GM21717 (cell line): Measurements from ENCODE around the gene RENBP.

Experiments used
- ATAC-seq: cut with Tn5 transposase; IDR thresholded peaks from one replicate; pipeline ENCODE4 v1.9.1; 2021; ENCODE audit warnings: mild to moderate bottlenecking, moderate library complexity; ENCODE audit not compliant: unreplicated experiment

The RENBP gene

DNA sequence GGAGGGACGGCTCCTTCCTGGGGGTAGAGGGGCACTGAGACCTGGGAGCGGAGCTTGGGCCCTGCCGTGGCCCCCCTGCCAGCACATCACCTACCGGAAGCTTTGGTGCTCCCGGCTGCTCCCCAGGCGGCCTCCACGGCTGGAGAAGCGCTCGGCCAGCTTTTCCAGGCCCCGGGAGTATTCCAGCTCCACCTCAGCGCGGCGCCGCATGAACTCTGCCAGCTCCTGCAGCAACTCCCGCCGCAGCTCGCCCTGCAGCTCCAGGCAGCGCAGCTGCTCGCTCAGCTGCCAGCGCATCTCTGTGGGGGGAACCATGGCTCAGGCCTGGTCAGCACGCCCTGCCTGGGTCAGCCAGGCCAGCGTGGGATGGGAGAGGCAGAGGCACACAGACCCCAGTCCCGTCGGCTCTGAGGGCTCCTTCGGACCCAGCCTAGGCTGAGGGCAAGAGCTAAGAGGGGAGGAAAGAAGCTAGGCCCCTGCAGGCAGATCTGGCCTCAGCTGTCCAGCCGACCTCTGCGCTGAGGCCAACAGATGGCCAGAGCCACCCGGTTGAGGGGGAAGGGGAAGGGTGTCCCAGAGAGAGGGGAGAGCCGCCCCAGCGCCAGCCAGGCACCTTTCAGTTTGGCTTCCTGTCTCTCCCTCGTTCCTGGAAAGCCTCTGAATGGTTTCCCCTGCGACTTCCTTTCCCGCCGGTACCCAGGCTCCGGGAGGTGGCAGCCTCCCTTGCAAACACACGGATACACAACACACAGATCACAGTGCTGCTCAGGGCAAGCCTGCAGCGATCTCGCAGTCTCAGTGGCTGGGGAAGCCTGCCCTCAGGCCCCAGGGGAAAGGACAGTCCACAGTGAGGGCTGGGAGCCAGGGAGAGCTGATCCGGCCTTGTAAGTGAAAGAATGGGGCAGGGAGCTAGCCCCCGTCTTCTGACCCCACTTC lies 22.7 kb downstream of the RENBP start:
- ATAC-seq = no peak

DNA sequence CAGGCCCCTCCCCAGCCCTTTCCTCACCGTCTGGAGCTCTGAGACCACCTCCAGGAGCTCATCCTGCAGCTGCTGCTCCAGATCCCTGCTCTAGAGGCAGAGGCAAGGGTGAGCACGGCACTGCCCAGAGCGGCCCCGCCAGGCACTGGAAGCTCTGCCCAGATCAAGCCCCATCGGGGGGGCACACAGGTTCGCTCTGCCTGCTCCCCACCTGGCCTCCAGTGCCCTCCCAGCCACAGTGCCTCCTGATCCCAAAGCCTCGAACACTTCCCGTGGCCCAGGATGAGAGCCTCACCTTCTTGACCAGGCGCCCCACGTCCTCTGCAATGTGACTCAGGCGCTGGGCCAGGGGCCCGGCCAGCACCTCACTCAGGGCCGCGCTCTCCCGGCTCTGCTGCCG lies 23.4 kb downstream of the RENBP start:
- no peak for ATAC-seq

DNA sequence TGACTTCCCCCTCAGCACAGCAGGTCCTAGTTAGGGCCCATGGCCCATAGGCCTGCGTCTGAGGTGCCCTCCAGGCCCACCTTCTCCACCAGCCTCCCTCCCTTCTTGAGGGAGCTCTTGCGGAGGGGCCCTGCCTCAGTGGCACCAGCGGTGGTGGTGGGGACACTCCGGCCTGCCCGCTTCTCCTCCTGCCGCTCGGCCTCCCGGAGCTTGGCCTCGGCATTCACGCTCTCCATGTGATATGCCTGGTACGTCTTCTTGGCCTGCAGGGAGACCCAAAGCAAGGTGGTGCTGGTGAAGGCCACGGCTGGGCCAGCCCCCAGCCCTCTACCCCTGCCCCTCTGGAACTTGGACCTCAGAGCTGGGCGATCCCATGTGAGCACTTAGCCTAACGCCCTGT lies 23.9 kb downstream of the RENBP start:
- no peak for ATAC-seq

DNA sequence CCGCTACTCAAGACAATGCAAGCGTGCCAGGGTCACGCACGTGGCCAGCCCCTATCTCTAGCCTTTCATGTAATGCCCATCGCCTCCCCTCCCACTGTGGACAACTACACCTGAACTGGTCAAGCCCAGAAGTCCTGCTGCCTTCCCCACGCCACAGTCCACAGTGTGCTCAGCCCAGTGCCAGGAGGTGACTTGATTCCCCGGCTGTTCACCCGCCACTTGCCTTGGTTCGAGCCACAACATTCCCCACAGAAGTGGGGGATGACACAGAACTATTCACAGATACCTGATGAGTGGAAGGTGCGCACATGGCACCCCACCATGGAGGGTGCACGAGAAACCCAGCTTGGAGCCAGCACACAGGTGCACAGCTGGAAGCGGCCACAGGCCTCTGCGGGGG lies 25.2 kb downstream of the RENBP start:
- no peak for ATAC-seq

DNA sequence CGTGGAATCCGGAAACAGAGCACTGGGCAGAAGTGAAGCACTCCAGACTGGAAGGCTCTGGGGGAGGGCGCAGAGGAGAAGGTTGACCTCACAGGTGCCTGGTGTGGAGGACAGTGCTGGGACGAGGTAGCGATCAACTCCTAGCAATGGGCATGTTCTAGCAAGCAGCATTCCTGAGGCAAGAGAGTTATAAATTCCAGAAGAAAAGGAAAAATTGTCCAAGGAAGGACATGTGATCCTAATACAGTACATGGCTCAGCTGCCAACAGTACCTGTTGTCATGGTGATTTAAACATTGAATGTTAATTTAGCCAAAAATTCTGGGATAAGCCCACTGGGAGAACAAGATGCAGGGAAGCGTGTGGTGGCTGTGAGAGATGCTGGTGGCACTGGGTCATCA lies 26.6 kb downstream of the RENBP start:
- ATAC-seq = no peak

DNA sequence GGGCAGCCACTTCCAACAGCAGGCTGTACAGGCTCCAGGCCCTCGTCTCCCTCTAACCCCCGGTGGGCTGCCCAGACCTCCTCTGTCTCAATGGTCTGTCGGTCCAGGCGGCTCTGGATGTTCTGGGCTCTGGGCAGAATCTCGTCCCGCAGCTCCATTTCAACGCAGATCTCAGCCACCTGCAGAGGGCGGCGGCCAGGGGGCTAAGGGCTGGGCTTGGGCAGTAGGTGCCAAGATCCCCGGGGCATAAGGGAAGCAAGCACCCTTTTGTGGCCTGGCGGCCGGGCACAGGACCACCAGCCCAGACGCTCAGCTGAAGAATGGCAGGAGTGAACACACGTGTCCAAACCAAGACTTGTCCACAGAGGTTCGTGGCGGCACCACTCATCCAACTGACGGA lies 30.7 kb downstream of the RENBP start:
- no peak for ATAC-seq

DNA sequence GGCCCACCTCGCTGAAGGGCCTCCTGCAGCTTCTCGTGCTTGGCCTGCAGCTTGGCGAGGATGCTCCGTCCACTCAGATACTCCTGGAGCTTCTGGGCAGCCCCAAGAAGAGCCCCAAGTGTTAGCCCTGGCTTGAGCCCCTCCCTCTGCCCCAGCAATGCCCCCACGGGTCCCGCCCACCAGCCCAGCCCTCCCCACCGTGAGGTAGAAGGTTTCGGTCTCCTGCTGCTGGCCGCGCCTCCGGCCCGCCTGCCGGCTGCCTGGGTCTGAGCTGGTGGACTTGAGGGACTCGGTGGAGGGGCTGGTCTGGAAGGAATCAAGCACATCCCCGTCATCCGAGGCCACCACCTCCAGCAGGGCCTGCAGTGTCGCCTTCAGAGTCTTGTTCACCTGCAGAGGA lies 31.2 kb downstream of the RENBP start:
- no peak for ATAC-seq

DNA sequence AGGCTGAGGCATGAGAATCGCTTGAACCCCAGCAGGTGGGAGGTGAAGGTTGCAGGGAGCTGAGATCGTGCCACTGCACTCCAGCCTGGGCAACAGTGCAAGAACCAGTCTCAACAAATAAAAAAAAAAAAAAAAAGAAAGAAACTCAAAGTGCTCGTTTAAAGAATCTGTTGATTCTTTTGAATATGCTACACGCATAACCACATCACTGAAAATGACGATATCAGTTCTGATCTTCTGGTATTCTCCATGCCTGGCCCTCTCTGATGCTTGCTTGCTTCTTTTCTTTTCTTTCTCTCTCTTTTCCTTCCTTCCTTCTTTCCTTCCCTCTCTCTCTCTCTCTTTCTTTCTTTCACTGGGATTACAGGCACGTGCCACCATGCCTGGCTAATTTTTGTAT lies 32.6 kb downstream of the RENBP start:
- no peak for ATAC-seq

DNA sequence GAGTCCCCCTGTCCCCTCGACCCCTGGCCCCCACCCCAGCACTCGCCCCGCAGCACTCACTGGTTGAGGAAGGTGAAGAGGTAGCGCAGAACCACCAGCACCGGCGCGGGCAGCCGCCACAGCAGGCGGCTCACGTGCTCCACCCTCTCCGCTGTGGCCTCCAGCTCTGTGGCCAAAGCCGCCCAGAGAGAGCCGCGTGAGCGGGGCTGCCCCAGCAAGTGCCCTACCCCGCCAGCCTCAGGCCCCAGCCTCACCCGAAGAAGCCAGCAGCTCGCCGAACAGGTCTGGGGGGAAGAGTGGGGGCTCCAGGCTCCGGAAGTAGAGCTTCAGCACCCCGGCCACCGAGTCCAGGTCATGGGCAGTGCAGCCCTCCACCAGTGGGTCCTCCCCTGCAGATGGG lies 34.0 kb downstream of the RENBP start:
- no peak for ATAC-seq

DNA sequence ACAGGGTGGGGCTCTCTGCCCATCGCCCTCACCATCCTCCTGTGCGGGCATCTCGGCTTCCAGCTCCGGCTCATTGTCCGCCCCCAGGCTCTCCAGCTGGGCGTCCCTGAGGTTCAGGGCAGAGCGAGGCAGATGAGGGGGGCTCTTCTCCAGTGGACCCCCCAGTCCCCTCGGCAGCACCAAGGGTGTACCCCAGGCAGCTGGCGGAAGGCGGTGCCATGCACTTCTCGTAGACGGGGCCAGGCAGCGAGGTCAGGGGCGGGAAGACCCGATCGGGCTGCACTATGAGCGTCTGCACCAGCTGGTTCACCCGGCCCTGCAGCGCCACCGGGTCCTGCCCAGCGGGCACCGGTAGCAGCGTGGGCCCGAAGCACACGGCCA lies 34.5 kb downstream of the RENBP start:
- no peak for ATAC-seq

DNA sequence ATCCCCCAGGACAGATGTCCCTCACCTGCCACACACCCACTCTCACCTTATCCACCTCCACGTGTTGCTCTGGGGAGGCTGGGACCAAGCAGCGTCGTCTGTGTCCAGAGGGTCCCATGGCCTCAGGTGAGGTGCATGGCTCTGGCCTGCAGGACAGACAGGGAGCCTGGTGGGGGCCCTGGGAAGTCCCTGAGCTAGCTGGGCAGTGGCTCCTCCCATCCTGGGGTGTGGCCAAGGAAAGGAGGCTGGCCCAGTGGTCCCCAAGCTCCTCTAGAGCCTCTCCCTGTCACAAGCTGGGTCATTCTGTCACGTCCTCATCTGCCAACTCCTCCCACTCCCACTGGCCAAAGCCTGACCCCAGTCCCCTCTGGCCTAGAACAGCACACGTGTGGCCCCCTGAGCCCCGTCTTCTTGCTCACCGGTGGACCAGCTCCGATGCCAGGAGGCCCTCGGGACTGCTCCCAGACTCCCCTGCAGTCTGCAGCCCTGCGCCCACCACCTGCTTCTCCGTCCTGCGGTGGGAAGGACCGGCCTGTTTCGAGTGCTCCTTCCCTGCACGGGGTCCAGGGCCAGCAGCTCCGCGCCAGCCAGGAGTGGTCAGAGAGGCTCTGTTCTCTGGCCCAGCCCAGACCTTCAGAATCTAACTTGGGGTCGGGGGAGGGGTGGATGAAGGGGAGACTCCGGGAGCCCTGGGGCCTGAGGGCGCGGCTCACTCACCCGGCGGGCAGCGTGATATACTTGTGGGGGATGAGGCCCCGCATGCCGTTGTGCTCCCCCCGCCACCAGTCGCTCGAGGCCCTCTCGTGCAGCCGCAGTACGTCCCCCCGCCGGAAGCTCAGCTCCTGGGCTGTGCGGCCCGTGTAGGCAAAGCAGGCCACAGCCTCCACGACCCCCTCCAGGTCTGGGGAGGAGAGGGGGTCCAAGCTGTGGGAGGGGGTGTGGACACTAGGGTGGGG lies 35.1 kb downstream of the RENBP start:
- no peak for ATAC-seq

DNA sequence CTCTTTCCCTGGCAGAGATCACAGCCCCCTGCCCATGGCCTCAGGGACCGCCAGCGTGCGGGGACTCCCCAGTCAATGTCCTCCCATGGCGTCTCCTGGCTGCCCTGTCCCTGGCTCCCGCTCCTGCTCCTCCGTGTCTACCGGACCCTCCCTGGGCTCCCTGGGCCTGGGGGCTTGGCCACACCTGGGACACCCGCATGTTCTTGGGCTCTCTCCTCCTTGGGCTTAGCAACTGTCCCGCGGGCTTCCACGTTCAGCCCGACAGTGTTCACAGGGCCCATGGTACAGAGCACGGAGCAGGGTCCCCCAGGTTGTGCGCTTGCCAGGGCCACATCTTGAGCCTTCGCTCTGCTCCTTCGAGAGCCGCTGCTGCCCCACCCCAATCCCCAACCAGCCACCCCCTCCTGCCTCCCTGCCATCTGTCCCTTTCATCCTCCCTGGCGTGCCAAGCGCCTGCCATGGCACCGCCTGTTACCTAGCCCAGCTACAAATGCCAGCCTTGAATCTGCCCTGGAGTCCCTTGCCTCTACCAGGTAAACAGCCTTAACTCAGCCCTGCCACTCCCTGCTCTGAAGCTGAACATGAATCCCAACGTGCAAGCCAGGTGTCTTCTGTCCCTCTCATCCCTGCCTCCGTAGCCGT lies 36.1 kb downstream of the RENBP start:
- no peak for ATAC-seq

DNA sequence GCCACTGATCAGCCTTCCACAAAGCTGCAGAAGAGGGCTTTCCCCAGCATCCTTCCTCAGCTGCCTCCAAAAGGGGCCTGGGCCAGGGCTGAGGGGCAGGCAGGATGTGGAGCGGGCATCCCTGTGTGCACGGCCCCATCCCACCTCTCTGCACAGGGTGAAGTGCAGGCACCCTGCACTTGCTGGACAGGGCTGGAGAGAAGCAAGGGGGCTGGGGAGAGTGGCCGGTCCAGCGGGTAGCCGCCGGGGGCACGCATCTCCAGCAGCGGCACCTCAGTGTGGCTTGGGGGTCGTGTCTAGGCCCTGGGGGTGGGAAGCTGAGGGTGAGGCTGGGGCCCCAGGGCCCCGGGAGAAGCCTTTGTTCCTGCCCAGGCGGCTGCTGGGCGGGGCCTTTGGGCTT lies 37.0 kb downstream of the RENBP start:
- no peak for ATAC-seq

DNA sequence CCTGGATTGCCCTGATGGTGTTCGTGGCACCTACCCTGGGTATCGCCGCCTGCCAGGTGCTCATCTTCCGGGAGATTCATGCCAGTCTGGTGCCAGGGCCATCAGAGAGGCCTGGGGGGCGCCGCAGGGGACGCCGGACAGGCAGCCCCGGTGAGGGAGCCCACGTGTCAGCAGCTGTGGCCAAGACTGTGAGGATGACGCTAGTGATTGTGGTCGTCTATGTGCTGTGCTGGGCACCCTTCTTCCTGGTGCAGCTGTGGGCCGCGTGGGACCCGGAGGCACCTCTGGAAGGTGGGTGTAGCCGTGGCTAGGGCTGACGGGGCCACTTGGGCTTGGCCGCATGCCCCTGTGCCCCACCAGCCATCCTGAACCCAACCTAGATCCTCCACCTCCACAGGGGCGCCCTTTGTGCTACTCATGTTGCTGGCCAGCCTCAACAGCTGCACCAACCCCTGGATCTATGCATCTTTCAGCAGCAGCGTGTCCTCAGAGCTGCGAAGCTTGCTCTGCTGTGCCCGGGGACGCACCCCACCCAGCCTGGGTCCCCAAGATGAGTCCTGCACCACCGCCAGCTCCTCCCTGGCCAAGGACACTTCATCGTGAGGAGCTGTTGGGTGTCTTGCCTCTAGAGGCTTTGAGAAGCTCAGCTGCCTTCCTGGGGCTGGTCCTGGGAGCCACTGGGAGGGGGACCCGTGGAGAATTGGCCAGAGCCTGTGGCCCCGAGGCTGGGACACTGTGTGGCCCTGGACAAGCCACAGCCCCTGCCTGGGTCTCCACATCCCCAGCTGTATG lies 38.1 kb downstream of the RENBP start:
- no peak for ATAC-seq

DNA sequence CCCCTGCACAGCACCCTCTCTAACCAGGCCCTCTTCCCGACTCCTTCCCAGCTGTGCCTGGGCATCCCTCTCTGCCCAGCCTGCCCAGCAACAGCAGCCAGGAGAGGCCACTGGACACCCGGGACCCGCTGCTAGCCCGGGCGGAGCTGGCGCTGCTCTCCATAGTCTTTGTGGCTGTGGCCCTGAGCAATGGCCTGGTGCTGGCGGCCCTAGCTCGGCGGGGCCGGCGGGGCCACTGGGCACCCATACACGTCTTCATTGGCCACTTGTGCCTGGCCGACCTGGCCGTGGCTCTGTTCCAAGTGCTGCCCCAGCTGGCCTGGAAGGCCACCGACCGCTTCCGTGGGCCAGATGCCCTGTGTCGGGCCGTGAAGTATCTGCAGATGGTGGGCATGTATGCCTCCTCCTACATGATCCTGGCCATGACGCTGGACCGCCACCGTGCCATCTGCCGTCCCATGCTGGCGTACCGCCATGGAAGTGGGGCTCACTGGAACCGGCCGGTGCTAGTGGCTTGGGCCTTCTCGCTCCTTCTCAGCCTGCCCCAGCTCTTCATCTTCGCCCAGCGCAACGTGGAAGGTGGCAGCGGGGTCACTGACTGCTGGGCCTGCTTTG lies 38.9 kb downstream of the RENBP start:
- no peak for ATAC-seq

DNA sequence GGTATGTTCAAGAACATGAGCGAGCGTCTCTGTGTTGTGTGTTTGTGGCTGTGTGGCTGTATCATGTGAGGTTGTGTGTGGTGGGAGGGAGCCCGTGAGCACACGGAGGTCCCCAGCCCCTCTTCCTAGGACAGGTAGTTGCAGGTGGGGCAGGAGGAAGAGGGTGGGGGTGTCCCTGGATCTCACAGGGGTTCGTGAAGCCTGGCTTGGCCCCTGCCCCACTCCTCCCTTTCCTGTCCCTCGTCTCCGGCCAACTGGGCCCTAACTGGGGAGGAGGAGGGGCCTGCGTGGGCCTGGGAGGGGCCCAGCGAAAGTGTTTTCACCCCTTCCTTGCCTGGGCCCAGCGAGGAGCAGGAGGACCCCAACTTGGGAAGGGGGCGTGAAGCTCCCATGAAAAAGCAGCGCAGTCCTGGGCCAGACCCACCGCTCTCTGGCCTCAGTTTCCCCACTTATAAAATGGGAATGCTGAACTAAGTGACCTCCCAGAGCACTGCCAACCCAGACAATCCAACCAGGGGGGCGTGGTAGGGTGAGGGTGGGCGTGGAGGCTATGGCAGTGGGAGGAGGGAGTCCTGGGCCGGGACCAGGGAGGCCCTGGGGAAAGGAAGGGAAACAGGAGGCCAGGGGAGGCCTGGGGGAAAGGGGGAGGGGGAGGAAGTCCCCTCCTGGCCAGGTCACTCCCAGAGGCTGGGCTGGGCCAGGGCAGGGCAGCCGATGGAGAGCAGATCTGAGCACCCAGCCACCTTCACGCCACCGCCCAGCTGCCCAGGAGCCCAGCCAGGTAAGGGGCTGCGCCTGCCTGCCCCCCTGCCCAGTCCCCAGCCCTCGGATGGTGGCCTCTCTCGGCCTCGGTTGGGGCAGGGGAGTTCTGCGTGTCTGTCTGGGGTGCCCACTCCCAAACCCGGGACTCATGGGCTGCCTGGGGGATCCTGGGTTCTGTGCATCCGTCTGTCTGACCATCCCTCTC lies 40.2 kb downstream of the RENBP start, which contains the start of gene AVPR2:
AVPR2 (plus strand) TSS at position 683 of the 967 bp plus-strand sequence. CDS start 473 bp downstream, outside the sequence.
- ATAC-seq = no peak

DNA sequence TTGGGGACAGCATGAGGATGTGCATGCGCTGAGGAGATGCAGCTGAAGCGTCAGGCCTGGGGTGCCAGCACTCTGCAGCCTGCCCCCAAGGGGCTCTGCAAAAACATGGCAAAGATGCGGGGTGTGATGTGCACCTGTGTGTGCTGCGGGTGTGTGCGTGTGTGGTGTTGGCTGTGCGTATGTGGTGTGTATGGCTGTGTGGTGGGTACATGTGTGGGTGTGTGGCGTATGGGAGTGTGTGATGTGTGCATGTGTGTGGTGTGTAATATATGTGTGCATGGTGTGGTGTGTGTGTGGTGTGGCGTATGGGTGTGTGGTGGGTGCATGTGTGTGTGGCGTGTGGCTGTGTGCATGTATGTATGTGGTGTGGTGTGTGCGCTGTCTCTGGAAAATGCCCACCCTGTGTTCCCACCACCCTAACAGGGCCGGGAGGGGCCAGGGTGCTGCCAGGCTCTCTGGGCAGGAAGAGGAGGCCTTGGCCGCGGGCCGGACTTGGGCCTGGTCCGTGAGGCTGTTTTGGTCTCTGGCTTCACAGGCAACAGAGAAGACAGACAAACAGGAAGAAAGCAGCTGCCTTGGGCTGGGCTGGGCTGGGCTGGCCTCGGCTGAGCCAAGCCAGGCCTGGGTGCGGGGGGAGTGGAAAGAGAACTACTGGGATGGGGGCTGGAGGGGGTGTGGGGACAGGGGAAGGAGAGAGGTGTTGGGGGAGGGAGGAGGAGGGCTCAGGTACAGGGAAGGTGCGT lies 41.0 kb downstream of the RENBP start:
- ATAC-seq = no peak

DNA sequence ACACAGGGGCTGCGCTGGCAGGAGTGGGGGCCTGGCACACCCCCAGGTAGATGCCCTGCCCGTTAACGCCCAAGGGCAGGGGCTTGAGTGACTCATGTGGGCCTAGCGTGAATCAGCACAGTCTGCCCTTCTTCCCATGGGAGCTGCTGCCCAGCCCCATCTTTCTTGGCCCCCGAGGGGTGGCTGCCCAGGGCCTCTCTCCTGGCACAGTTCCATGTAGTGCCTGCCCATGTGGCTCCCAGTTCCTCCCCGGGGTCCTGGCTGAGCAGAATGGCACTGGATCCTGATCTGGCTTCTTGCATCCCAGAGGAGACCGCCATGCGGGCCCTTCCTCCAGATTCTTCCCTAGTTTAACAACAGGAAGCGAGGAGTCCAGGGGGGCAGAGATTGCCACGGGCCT lies 42.1 kb downstream of the RENBP start:
- no peak for ATAC-seq
